Medulla oblongata (tissue), 1 donor: Measurements from ENCODE around the gene GRIK2.
A peak's percentile ranks its signal among the peaks of the same experiment; 100 is the strongest.

Experiments used
- DNase-seq: peaks from one replicate; pipeline ENCODE4 v3.0.0-alpha.2; 2015; ENCODE audit errors: extremely low spot score

Gene GRIK2

DNA sequence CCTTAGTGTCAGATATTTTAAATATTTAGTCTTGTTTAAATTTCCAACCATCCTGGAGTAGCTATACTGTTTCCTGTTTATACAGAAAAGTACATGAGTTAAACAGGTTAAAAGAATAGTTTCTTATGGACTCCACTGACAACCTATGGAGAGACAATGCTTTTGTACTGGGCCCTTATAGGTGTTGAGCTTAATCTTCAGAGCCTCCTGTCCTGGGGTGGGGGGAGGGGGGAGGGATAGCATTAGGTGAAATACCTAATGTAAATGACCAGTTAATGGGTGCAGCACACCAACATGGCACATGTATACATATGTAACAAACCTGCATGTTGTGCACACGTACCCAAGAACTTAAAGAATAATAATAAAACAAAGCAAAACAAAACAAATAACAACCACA lies 322.9 kb downstream of the GRIK2 start:
- DNase-seq: no peak

DNA sequence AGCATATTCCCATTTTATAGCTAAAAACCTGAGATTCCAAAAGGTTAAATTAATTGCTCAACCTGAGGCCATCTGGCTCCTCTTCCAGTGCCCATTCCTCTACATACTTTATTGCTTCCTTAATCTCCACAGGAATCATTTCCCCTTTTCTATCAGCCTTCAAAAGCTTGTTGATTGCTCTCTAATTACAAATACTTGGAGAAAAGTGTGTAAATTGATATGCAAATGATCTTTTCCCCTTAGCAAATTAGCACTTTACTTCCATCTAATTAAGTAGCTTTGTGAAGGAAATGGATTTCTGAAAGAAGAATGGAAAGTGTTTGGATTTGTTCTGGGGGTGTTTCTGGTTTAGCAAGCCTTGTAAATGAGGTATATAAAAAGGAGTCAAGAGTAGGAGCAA lies 323.3 kb downstream of the GRIK2 start:
- no peak for DNase-seq

DNA sequence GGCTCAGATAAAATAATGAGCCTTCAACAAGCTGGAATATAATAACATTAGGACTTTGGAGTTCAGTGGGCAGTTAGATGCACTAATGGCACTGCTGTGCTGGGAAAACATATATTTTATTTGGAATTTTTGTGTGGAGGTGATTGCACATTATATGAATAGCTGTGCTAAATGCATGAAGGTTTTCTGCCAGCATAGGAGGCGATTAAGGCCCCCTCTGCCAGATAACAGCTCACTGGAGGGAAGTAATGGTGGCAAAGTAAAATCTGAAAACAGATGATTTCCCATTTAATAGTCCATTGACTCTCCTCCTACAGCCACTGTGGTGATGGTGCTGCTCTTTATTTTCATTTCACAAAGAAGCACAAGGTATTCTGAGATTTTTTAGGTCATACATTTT lies 326.0 kb downstream of the GRIK2 start:
- no peak for DNase-seq

DNA sequence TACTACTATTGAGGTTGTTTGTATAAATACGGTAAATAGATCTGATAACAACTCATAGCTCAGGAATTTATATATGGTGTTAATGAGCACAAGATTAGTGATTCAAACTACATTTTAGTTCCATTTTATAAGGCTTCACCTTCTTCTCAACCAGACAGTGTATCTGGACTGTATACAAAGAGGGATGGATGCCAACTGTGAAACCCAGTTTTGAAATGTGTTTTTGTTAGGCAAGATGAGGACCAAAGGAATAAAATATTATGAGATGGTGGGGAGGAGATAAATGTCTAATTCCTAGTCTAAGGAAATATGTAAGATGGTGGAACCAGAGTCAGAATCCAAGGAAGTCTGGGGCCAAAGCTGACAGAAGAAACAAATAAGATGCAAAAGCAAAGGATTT lies 329.0 kb downstream of the GRIK2 start:
- DNase-seq: no peak

DNA sequence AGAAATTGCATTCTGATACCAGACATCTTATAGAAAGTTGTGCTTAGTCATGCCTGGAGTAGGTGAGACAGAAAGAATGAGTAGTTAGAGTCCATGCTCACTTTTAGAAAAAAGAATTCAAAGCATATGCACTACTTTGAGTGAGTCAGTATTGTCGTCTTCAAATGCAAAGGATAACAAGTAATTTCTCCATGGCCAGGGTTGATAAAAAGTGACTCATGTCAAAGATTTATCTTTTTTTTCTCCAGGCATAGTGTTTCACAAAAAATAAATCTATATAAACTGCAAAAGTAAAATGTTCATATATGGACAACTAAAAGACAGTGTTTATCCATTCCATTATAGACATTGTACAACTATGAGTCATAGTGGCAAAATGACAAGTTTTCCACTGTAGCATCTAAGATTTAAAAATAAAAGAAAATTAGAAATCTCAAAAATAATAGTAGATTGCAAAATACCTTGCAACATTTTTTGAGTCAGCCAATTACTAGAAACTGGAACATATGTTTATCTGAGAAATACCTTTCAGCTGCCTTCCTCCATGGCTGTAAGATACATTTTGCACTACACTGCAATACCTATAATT lies 329.6 kb downstream of the GRIK2 start:
- no peak for DNase-seq

DNA sequence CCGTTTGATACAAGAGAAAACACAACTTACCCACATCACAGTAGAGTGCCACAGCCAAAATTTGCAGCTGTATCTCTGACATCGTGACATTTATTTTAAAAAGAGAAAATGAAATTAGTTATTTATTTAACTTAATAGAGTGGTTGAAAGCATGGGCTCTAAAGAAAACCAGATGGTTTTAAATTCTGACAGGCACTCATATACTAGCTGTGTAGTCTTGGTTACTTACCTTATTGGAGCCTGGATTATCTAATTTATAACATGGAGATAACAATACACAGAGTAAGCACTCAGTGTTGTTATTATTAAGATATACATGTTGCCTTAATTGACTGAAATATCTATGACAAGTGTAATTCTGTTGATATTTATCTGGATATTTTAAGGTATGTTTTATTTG lies 334.9 kb downstream of the GRIK2 start:
- no peak for DNase-seq

DNA sequence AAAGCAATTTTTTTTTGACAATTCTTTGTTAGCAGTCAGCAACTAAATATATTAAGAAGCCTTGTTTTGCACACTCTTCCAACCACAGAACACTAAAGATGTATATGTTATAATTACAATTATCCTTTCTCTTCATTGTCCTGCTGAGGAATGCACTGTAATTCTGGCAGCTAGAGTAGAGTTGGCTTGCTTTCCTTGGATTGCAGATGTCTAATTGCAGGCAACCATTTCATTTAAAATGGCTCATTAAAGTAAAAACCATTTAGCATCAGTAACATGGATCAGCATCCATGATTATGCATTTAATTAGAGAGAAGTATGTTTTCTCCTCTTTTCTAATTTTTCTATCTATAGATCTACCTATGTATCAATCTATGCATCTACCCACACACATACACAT lies 335.4 kb downstream of the GRIK2 start:
- no peak for DNase-seq

DNA sequence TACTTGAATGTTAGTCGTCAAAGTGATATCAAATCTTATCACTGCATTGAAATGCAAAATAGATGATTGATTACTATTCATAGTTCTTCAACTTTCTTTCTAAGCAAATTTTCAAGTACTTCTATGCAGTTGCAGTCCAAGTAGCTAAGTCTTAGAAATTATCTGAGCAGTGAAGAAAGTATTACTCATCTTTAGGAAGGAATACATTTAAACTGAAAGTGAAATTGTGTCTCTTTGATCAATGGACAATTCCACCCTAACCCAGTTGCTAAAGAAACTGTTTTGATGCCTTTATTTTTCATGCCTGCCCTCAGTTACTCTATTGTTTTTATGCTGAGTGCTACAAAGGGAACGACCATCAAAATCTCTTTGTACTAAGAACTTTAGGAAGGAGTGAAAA lies 337.4 kb downstream of the GRIK2 start:
- no peak for DNase-seq

DNA sequence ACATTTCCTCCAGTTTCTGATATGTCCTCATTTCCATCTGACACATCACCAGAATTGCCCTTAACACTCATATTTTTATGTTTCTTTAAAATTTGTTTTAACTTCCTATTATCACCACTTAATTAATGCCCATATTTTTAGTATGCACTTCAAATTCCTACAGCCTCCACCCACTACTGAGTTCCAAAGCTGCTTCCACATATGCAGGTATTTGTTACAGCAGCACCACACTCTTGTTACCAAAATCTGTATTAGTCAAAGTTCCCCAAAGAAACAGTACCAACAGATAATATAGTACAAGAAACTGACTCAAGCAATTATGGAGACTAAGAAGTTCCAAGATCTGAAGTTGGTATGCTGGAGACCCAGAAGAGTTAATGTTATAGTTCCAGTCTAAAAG lies 340.4 kb downstream of the GRIK2 start:
- no peak for DNase-seq

DNA sequence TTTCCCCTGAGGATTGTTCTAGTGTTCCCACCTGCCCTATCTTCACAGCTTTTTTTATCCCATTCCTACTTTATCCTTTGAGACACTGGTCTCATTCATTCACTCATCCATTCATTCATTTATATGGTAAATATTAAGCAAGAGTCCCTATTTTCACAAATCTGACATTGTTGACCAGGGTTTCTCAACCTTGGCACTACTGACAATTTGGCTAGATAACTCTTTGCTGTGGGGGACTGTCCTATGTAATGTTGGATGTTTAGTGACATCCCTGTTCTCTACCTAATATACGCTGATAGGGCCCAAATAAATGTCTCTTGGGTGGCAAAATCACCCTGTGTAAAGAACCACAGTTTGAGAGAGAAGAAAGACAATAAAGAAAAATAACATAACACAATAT lies 345.0 kb downstream of the GRIK2 start:
- no peak for DNase-seq

DNA sequence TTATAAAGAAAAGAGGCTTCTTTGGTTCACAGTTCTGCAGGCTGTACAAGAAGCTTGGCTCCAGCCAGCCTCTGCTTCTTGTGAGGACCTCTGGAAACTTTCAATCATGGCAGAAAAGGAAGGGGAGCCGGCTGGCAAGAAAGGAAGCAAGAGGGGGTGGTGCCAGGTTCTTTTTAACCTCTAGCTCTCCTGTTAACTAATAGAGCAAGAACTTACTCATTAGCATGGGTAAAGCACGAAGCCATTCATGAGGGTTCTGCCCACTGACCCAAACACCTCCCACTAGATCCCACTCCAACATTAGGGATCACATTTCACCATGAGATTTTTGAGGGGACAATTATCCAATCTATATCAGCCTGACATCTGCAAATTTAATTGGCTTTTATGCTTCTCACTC lies 347.1 kb downstream of the GRIK2 start:
- no peak for DNase-seq

DNA sequence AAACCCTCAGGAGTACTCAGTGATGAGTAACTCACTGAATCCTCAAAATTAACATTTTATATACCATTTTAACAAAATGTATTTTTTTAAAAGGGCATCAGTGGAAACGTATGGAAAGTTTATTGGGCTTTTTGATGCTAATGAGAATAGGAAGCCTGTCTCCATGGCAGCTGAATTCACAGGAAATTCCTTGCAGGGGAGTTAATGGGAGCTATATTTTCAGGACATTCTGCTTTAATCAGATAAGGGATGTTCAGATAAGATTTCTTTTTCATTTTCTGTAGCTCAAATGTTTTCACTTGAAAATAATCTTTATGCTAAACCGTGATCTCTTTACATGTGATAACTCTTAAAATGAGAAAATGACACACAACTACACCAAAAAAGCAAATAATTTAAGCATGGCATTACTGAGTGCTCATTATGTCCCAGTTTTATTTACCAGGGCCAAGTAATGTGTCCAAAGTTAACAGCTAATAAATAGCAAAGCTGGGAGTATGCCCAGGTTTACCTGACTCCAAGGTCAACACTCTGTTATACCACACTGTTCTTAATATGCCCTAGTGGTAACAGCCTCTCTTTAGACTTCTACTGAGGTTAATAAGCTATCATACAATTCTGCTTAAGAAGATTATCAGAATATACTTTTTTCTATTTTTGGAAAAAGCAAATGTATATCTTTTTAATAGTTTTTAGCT lies 348.1 kb downstream of the GRIK2 start:
- no peak for DNase-seq

DNA sequence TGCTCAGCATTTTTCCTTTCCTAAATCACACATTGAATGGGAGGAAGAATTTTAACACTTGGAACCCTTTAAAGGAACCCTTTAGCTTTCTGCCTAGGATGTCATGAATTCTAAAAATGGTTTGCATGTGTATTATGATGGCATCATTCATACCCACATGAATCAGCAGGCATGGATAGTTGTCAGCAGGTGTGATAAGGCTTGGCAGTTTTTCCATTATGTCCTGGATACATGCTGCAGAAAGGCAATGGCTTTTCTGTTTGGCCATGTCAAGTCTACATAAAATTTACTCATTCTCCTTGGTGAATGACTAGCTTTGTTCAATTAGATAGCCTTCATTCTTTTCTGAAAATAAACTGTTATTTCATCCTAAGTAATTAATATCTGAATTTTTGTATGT lies 353.7 kb downstream of the GRIK2 start:
- DNase-seq: no peak

DNA sequence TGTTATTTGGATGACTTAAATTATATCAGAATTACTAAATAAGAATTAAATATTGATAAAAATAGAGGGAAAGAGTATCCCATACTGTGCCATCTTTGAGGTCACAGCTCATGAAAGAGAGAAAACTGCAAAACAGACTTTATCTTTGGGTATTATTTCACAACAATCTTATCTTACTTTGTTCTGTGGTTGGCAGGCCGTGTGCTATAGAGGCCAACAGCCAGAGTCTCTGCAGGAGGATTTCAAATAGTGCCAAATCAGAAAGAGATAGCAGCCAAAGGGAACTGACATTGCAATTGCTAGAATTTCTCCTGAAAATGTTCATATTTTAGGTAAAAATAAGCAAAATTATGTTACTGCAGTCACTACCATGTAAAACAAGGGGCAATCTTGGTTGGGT lies 354.2 kb downstream of the GRIK2 start:
- DNase-seq: no peak

DNA sequence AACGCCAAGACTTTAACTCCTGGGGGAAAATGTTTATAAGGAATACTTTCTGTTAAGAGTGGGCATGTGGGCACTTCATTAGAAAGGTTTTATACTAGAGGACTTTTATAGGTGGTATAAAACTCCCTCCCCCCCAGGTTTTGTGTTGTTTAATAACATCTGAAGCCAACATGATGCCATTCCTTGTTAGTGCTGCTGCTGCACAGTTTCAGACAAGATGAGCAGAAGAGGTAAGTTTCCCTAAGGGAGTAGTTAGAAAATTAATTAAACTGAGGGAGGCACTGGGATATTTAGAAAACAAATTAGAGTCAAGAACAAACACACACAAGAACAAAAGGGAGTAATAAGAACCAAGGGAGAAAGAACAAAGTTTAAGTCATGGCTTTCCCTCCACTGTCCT lies 362.4 kb downstream of the GRIK2 start:
- no peak for DNase-seq

DNA sequence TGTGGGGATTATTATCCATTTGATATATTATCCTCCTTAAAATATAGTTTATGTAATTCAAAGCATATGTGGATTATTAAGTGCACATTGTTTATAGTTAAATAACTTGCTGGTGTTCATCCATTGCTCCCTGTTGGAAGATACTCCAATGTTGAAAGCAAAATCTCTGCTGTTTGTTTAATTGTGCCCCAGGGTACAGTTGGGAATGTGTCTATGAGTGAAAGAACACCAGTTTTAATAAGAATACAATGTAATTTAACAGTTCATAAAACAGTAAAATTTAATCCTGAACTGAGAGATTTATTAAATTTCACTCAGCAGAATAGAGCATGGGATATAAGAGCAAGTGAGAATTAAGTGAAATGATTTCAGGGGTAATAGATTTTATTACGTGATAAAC lies 364.9 kb downstream of the GRIK2 start:
- DNase-seq: no peak

DNA sequence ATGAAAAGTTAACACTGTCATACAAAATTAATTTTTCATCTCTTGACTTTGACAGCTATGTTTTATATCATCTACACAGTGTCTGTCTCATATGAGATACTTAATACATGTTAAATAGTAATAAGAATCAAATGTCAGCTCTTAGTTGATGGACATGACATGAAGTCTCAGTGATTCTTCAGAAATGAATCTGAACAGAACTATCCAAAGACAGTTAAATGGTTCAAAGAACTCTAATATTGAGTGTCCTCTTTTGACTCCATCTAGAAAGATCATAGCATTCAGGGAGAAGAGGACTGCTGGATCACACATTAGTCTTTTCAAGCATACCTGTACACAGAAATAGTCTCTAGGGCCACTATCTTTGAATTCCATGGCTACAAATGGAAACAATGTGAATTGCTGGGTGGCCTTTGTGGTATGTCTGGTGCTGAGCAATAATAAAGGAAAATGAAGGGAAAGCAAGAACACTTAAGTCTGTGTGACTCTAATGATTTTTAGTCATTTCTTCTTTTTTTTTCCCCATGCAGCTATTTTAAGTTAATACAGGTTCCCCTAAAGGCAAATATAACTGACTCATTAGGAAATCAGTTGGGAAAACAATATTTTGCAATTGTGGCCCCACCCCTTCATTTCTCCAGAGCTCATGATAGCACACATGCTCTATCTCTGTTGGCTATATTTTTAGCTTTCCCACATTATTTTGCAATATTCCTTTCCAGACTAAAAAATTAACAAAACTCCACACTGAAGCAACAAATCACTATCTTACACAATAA lies 367.5 kb downstream of the GRIK2 start:
- no peak for DNase-seq

DNA sequence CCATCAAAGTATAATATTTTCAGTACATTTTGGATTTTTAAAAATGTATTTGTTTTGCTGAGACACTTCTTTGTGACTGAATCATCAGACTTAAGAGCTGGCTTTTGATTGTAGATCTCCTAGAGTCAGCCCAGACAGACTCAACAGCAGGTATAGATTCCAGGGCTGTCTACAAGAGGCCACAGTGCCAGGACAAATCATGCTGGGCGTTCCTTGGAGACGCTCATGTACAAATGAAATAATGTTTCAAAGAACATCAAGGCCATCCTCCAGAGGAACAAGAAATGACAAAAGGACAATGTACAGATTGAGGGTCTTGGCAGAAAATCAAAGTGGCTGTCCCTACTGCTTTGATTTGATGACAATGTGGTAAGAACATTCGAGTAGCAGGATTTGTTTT lies 369.3 kb downstream of the GRIK2 start:
- DNase-seq: no peak

DNA sequence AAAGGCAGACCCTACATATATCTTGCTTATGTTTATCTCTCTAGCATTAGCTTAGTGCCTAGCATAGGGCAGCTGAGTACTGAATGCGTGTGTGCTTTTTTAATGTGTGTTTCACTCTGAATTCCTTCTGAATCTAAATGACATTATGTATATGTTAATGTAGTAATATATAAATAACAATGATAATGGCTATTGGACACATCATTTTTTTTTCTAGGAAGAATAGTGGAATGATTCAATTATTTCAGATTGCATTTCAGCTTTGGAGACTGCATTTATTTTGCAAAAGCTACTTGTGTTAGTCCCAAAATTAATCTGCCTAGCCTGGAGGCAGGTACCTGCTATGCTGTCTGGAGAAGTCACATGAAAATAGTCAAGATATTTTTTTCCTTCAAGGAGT lies 371.8 kb downstream of the GRIK2 start:
- no peak for DNase-seq

DNA sequence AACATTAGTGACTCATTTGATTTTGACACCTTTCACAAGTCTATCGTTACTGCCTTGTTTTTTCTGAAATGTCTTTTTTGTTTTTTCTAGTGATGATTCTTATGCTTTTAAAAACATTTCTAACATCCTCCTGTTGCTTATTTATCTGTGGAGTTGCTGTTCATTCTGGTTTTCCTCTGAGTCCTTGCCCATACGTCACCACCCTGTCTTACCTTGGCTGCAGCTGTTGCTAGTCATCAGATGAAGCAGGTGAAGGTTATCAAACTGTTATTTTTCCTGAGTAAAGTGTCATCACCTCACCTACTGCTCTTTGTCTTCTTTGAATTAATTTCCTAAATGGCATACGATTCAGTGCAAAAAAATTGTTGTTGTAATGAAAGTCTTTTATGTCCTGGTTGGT lies 376.6 kb downstream of the GRIK2 start:
- no peak for DNase-seq

DNA sequence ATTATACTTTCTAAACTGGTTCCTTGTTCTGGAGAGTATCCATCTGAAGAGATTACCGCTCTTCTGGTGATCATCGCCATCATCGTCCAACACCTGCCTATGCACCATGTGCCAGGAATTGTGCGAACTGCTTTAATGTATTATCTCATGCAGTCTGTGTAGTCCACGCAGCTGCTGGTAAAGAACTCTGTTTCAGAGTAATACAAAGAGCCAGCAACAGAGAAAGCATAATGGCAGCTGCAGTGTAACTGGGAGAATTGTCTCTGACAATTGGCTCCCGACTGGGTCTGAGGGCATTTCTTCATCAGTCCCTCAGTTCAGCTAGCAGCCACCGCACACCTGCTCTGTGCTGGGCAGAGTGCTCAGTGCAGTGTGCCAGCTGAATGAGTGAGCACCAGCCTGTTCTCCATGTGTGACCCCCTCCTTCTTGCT lies 383.4 kb downstream of the GRIK2 start:
- DNase-seq: peak; percentile 19

DNA sequence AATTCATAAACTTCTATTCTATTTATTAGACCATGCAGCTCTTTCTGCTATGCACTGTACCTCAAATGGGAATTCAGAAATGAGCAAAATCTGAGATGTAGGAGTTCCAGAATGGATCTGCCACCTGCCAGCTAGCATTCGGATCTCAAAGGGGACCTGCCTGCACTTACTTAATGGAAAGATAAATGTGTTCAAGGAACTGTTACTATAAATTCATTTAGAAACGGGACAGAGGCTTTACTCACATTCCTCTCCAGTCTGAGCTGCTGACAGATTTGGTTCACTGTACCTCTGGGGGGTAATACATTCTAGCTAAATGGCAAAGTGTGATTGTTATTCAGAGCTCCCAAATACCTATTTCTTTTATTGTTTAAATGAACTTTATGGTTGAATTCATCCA lies 384.1 kb downstream of the GRIK2 start:
- no peak for DNase-seq
